B cell (primary cell): ENCODE measurements around the gene DAGLB. TPM values are rescaled to one million over a fixed set of nuclear protein-coding genes. Genes with fewer than 3 reads are reported as not detected.
A peak's percentile ranks its signal among the peaks of the same experiment; 100 is the strongest.

Experiments
- ATAC-seq: fragments of 200-7000 bp; cut with Tn5 transposase; one replicate; pipeline ENCODE4 v1.10.0; 2021; ENCODE audit warnings: low read depth, mild to moderate bottlenecking, moderate number of reproducible peaks, moderate library complexity
- CTCF ChIA-PET: fragments of 350-600 bp; sonication (Branson Sonifier 250); formaldehyde crosslinking; loops from one replicate; lab custom pipeline; 2021; ENCODE audit warnings: antibody characterized with exemption, inconsistent platforms; lab: Charles Lee
- POLR2A ChIA-PET: fragments of 350-600 bp; sonication (Branson Sonifier 250); formaldehyde crosslinking; loops from one replicate; lab custom pipeline; 2021; ENCODE audit warnings: antibody characterized with exemption; lab: Charles Lee
- DNase-seq: peaks from one replicate; pipeline ENCODE4 v3.0.0; 2013
- H2AFZ ChIP-seq: 2 replicates; pipeline ENCODE4 v1.6.1; 2012; ENCODE audit warnings: mild to moderate bottlenecking, low read depth, low read length; ENCODE audit not compliant: insufficient read depth, poor library complexity, severe bottlenecking
- H3K27ac ChIP-seq, 2 donors: 1 replicate in 1 of 2; 2 replicates in 1 of 2; pipeline ENCODE4 v1.5.1; 2012 to 2013; ENCODE audit warnings: low read length in 2 of 2, mild to moderate bottlenecking in 2 of 2, moderate library complexity in 1 of 2
- H3K27me3 ChIP-seq, 4 experiments: fragments of 200-600 bp in 1 of 4; sonication (generic) in 1 of 4; replicated peaks in 1 of 4; 1 replicate in 2 of 4; 2 replicates in 2 of 4; pipeline versions ENCODE4 v1.6.1 to v1.7.0; 2013 to 2016; ENCODE audit warnings: low read length in 3 of 4, mild to moderate bottlenecking in 2 of 4, mixed read lengths in 1 of 4, moderate library complexity in 1 of 4; ENCODE audit not compliant: insufficient read depth in 4 of 4, control insufficient read depth in 3 of 4; ENCODE audit errors: control extremely low read depth in 1 of 4
- H3K36me3 ChIP-seq, 2 experiments: replicated peaks in 1 of 2; 1 replicate in 1 of 2; 2 replicates in 1 of 2; pipeline versions ENCODE4 v1.6.1 to v1.7.1; 2013; ENCODE audit warnings: low read length in 1 of 2; ENCODE audit not compliant: insufficient read depth in 2 of 2, control insufficient read depth in 1 of 2; ENCODE audit errors: control extremely low read depth in 1 of 2, extremely low read depth in 1 of 2
- H3K4me1 ChIP-seq, 2 donors: fragments of 200-600 bp in 1 of 2; sonication (generic) in 1 of 2; 1 replicate in 1 of 2; 2 replicates in 1 of 2; pipeline versions ENCODE4 v1.5.1 to v1.6.1; 2013 to 2017; ENCODE audit warnings: low read length in 2 of 2; ENCODE audit not compliant: control insufficient read depth in 2 of 2, insufficient read depth in 2 of 2
- H3K4me2 ChIP-seq: replicated peaks from 2 replicates; pipeline ENCODE3; 2012; ENCODE audit warnings: mild to moderate bottlenecking, low read depth, low read length; ENCODE audit not compliant: poor library complexity, severe bottlenecking
- H3K4me3 ChIP-seq, 5 experiments: fragments of 200-600 bp in 1 of 5; sonication (generic) in 1 of 5; 1 replicate in 3 of 5; 2 replicates in 2 of 5; pipeline versions ENCODE4 v1.5.1 to v1.7.0; 2011 to 2016; ENCODE audit warnings: low read length in 4 of 5, mild to moderate bottlenecking in 4 of 5, low read depth in 2 of 5, control low read depth in 1 of 5, moderate library complexity in 1 of 5; ENCODE audit not compliant: insufficient read depth in 1 of 5; ENCODE audit errors: control extremely low read depth in 1 of 5, extremely low read depth in 1 of 5
- H3K79me2 ChIP-seq: fragments of 200-600 bp; sonication (generic); one replicate; pipeline ENCODE4 v1.6.0; 2016; ENCODE audit warnings: low read length; ENCODE audit not compliant: control insufficient read depth, insufficient read depth
- H3K9ac ChIP-seq: fragments of 200-600 bp; sonication (generic); 2 replicates; pipeline ENCODE4 v1.6.1; 2017; ENCODE audit warnings: mild to moderate bottlenecking, low read length, moderate library complexity
- H3K9me3 ChIP-seq, 3 donors: one replicate each; pipeline versions ENCODE4 v1.6.1 to v1.7.1; 2013; ENCODE audit warnings: low read length in 2 of 3; ENCODE audit not compliant: control insufficient read depth in 2 of 3, insufficient read depth in 1 of 3; ENCODE audit errors: control extremely low read depth in 1 of 3
- H4K20me1 ChIP-seq: 2 replicates; pipeline ENCODE4 v1.6.0; 2012; ENCODE audit warnings: mild to moderate bottlenecking, low read length; ENCODE audit not compliant: insufficient read depth, control insufficient read depth, poor library complexity, severe bottlenecking
- H3K27ac Mint-ChIP-seq: one replicate; pipeline ENCODE4 v1.8.0; 2021; ENCODE audit warnings: mixed read lengths
- H3K27me3 Mint-ChIP-seq: one replicate; pipeline ENCODE4 v1.8.0; 2021; ENCODE audit warnings: mixed read lengths
- H3K4me1 Mint-ChIP-seq: one replicate; pipeline ENCODE4 v1.8.0; 2021; ENCODE audit warnings: mixed read lengths
- H3K4me3 Mint-ChIP-seq: one replicate; pipeline ENCODE4 v1.8.0; 2021; ENCODE audit warnings: mixed read lengths
- H3K9me3 Mint-ChIP-seq: one replicate; pipeline ENCODE4 v1.8.0; 2022; ENCODE audit warnings: mixed read lengths; ENCODE audit not compliant: insufficient read depth
- CTCF ChIP-seq: fragments of 200-600 bp; IDR thresholded peaks from one replicate; pipeline ENCODE4 v1.8.0; 2022; ENCODE audit warnings: antibody characterized with exemption, mild to moderate bottlenecking
- EZH2 ChIP-seq: IDR thresholded peaks from 2 replicates; pipeline ENCODE4 v1.6.1; 2012; ENCODE audit warnings: borderline replicate concordance, low read depth, mild to moderate bottlenecking, moderate library complexity, low read length; ENCODE audit not compliant: insufficient read depth, poor library complexity, severe bottlenecking
- WGBS: methylation state at CpG from one replicate; pipeline ENCODE4 v1.1.5; 2013; ENCODE audit warnings: missing lambda C conversion rate; ENCODE audit not compliant: insufficient coverage; 5-methylcytosine and 5-hydroxymethylcytosine counted together
- intact Hi-C: fragments of 100-400 bp; cut with micrococcal nuclease; formaldehyde crosslinking; loops from one replicate; pipeline ENCODE4 v1.10.0; 2022
- polyA plus RNA-seq: library from polyadenylated mRNA; depleted of rRNA; stranded (reverse); fragments of >200 nt; gene quantifications from 2 replicates; pipeline ENCODE4 v1.2.3, GENCODE V29; 2012
- total RNA-seq, 2 donors: library from RNA; stranded (reverse); fragments of 120-200 nt in 1 of 2; gene quantifications; 1 replicate in 1 of 2; 2 replicates in 1 of 2; pipeline versions ENCODE4 v1.2.3 to v1.2.4, GENCODE V29; 2013 to 2022

Gene DAGLB
- total and polyA plus RNA-seq, 2 donors (not counting 1 experiment from before 2014, with no cell fraction given): 25.2 to 29.6 TPM

- H3K9me3 Mint-ChIP-seq: no peaks in the 10 kb centered on the region
- Histone ChIP-seq H3K27ac (peak overlapping the region; percentile 15 to 22), H3K27me3 (no peaks in the 10 kb centered on the region), H3K4me3 (no peak overlapping the region), H3K79me2 (peaks cover 62% of the 10 kb centered on the region), H3K9ac (no peak overlapping the region), H3K4me1 (peaks cover 26 to 40% of the 10 kb centered on the region in 2 donors), H4K20me1 (no peaks in the 10 kb centered on the region), H3K9me3 (no peaks in the 10 kb centered on the region), H3K36me3 (peaks cover 5 to 28% of the 10 kb centered on the region in 2 experiments), H3K4me2 (peak overlapping the region; percentile 59), H2AFZ (no peak overlapping the region)
- ChIA-PET CTCF (interaction anchor here (0.6 to 2.9 kb wide), 4 partner anchors 115 to 442 kb away, joined by 3 to 21 read pairs (median 14); no protein-coding TSS in a partner anchor), POLR2A (no interaction called here)
- H3K4me3 Mint-ChIP-seq: no peak overlapping the region
- H3K27ac Mint-ChIP-seq: no peak overlapping the region
- no peaks in the 10 kb centered on the region for H3K27me3 Mint-ChIP-seq
- no peak for DNase-seq
- ATAC-seq: no peak
- no CpG with 5 or more reads among the region's 2 CpGs for WGBS
- no peak for TF ChIP-seq EZH2
- no peak for TF ChIP-seq CTCF
- peaks cover 49% of the 10 kb centered on the region for H3K4me1 Mint-ChIP-seq
- intact Hi-C loops: loop anchor here (10.0 kb wide), 1 partner anchor 274 kb away; no protein-coding TSS in a partner anchor
Observed at GRCh38 chr7:6438427-6438826, 9.3 kb downstream of the DAGLB start.

GRCh38 chr7:6437251-6437650 lies 10.5 kb downstream of the DAGLB start:
- Histone ChIP-seq H3K27ac (no peak overlapping the region), H3K4me2 (no peak overlapping the region)
- no peaks in the 10 kb centered on the region for H3K9me3 Mint-ChIP-seq

More at GRCh38 chr7:6437251-6437650, 10.5 kb downstream of the DAGLB start:
- Histone ChIP-seq H3K9me3 (no peaks in the 10 kb centered on the region), H3K79me2 (peaks cover 52% of the 10 kb centered on the region), H4K20me1 (no peaks in the 10 kb centered on the region), H2AFZ (no peak overlapping the region), H3K36me3 (peaks cover 2 to 24% of the 10 kb centered on the region in 2 experiments), H3K27me3 (no peaks in the 10 kb centered on the region), H3K4me1 (peaks cover 26 to 40% of the 10 kb centered on the region in 2 donors), H3K9ac (no peak overlapping the region), H3K4me3 (no peak overlapping the region)
- ChIA-PET POLR2A (interaction anchor here (1.5 kb wide), 1 partner anchor 10 kb away, joined by 5 read pairs; the partner anchor contains the start of gene DAGLB), CTCF (interaction anchor here (0.5 to 2.9 kb wide), 7 partner anchors 10 to 440 kb away, joined by 3 to 21 read pairs (median 9); partner anchors contain the start of gene DAGLB)
- H3K27me3 Mint-ChIP-seq: no peaks in the 10 kb centered on the region
- no peak overlapping the region for H3K4me3 Mint-ChIP-seq
- DNase-seq (no peak), ATAC-seq (no peak)
- TF ChIP-seq EZH2 (no peak), CTCF (no peak)
- intact Hi-C loops: loop anchor here (10.0 kb wide), 1 partner anchor 272 kb away; no protein-coding TSS in a partner anchor
- H3K4me1 Mint-ChIP-seq: peaks cover 45% of the 10 kb centered on the region
- WGBS: 88% methylated on average over 4 of the region's 6 CpGs
- H3K27ac Mint-ChIP-seq: peak overlapping the region; percentile 37
